Loucy (cell line): ENCODE data around the gene NDUFB10.

Experiments
- EZH2phosphoT487 ChIP-seq: fragments of 200-600 bp; IDR thresholded peaks from 2 replicates; pipeline ENCODE4 v1.6.1; 2018; ENCODE audit warnings: antibody characterized with exemption, mild to moderate bottlenecking, moderate library complexity, borderline replicate concordance
- TF ChIP-seq, protein P1 (sequence below): fragments of 200-600 bp; sonication (generic); conservative IDR thresholded peaks from 2 replicates; pipeline ENCODE4 v1.5.1; 2014; ENCODE audit warnings: mild to moderate bottlenecking, antibody characterized with exemption, low read length

DNA sequence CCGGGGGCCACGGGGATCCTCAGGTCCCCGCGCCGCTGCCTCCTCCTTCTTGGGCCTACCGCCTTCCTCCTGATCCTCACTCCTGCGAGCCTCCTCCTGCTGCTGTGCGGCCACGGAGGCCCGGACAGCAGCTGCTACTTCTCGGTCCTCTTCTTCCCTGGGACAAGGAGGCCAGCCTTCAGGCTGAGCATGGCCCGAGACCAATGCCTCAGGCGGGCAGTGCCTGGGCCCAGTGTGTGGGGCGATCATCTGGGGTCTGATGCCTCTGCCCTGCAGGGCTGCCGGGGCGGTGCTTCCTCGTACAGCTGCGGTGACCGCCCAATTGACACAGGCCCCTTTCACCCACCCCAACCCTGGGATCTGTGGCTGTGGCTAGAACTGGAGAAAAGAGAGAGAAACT, 41.7 kb downstream of the NDUFB10 start:
- TF ChIP-seq, protein P1, sequence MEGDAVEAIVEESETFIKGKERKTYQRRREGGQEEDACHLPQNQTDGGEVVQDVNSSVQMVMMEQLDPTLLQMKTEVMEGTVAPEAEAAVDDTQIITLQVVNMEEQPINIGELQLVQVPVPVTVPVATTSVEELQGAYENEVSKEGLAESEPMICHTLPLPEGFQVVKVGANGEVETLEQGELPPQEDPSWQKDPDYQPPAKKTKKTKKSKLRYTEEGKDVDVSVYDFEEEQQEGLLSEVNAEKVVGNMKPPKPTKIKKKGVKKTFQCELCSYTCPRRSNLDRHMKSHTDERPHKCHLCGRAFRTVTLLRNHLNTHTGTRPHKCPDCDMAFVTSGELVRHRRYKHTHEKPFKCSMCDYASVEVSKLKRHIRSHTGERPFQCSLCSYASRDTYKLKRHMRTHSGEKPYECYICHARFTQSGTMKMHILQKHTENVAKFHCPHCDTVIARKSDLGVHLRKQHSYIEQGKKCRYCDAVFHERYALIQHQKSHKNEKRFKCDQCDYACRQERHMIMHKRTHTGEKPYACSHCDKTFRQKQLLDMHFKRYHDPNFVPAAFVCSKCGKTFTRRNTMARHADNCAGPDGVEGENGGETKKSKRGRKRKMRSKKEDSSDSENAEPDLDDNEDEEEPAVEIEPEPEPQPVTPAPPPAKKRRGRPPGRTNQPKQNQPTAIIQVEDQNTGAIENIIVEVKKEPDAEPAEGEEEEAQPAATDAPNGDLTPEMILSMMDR, result no peak
- TF ChIP-seq EZH2phosphoT487, result no peak
